IMR-90 (cell line): ENCODE measurements around the gene DCAKD. TPM values are rescaled to one million over a fixed set of nuclear protein-coding genes. Genes with fewer than 3 reads are reported as not detected.

ENCODE experiments used
- ATAC-seq: fragments of 200-7000 bp; cut with Tn5 transposase; 2 replicates; pipeline ENCODE4 v1.9.1; 2020; ENCODE audit warnings: low read depth, mild to moderate bottlenecking, moderate library complexity
- BruUV-seq: library from RNA; stranded (reverse); fragments of 400-500 nt; replicated peaks from 2 replicates; lab custom pipeline; 2021; lab: Mats Ljungman, UMichigan
- CTCF ChIA-PET: fragments of 300-600 bp; formaldehyde crosslinking; extraction: SDS; loops from one replicate; lab custom pipeline; 2021; ENCODE audit warnings: antibody characterized with exemption; lab: Yijun Ruan, JAX
- POLR2A ChIA-PET: fragments of 300-600 bp; sonication (Branson Sonifier 250); formaldehyde crosslinking; loops from one replicate; lab custom pipeline; 2022; ENCODE audit warnings: antibody characterized with exemption; ENCODE audit not compliant: unreplicated experiment; lab: Charles Lee
- DNase-seq: peaks from one replicate; pipeline ENCODE4 v3.0.0; 2013
- H2AFZ ChIP-seq: replicated peaks from 2 replicates; pipeline ENCODE3; 2013; ENCODE audit warnings: low read length, mild to moderate bottlenecking; ENCODE audit not compliant: poor library complexity
- H2AK5ac ChIP-seq: 2 replicates; pipeline ENCODE4 v1.6.1; 2013; ENCODE audit warnings: low read depth, low read length, inconsistent platforms
- H2AK9ac ChIP-seq: replicated peaks from 2 replicates; pipeline ENCODE3; 2013; ENCODE audit warnings: mild to moderate bottlenecking, low read depth, low read length, moderate library complexity; ENCODE audit not compliant: poor library complexity
- H2BK120ac ChIP-seq: 2 replicates; pipeline ENCODE4 v1.6.1; 2013; ENCODE audit warnings: low read depth, low read length, inconsistent platforms
- H2BK15ac ChIP-seq: 3 replicates; pipeline ENCODE4 v1.6.1; 2013; ENCODE audit warnings: low read depth, low read length, inconsistent platforms
- H2BK20ac ChIP-seq: 2 replicates; pipeline ENCODE4 v1.6.1; 2013; ENCODE audit warnings: low read depth, mild to moderate bottlenecking, inconsistent platforms, low read length, moderate library complexity
- H2BK5ac ChIP-seq: 2 replicates; pipeline ENCODE4 v1.6.1; 2013; ENCODE audit warnings: mild to moderate bottlenecking, low read depth, low read length, inconsistent platforms; ENCODE audit not compliant: poor library complexity, severe bottlenecking
- H3K14ac ChIP-seq: replicated peaks from 2 replicates; pipeline ENCODE4 v1.6.1; 2013; ENCODE audit warnings: low read depth, low read length, inconsistent platforms
- H3K18ac ChIP-seq: 2 replicates; pipeline ENCODE4 v1.6.1; 2013; ENCODE audit warnings: low read depth, low read length, control low read depth
- H3K23ac ChIP-seq: 2 replicates; pipeline ENCODE4 v1.6.1; 2013; ENCODE audit warnings: low read depth, low read length, inconsistent platforms
- H3K27ac ChIP-seq: 2 replicates; pipeline ENCODE4 v1.5.1; 2013; ENCODE audit warnings: mild to moderate bottlenecking, control low read depth, low read length; ENCODE audit not compliant: insufficient read depth
- H3K27me3 ChIP-seq: 2 replicates; pipeline ENCODE4 v1.6.1; 2013; ENCODE audit warnings: low read length; ENCODE audit not compliant: control insufficient read depth, insufficient read depth
- H3K36me3 ChIP-seq: 2 replicates; pipeline ENCODE4 v1.6.1; 2013; ENCODE audit warnings: low read length, mixed read lengths; ENCODE audit not compliant: control insufficient read depth, insufficient read depth
- H3K4ac ChIP-seq: 2 replicates; pipeline ENCODE4 v1.6.1; 2013; ENCODE audit warnings: low read depth, low read length, inconsistent platforms
- H3K4me1 ChIP-seq: 2 replicates; pipeline ENCODE4 v1.6.1; 2013; ENCODE audit warnings: low read length, mixed read lengths; ENCODE audit not compliant: control insufficient read depth, insufficient read depth
- H3K4me2 ChIP-seq: 2 replicates; pipeline ENCODE4 v1.6.1; 2013; ENCODE audit warnings: low read depth, mild to moderate bottlenecking, control low read depth, low read length, moderate library complexity
- H3K4me3 ChIP-seq: 2 replicates; pipeline ENCODE4 v1.5.1; 2013; ENCODE audit warnings: low read depth, mild to moderate bottlenecking, control low read depth, low read length, moderate library complexity; ENCODE audit not compliant: insufficient read depth
- H3K56ac ChIP-seq: 2 replicates; pipeline ENCODE4 v1.6.1; 2013; ENCODE audit warnings: low read length, inconsistent platforms; ENCODE audit not compliant: insufficient read depth; ENCODE audit errors: extremely low read depth
- H3K79me1 ChIP-seq, 2 experiments: 2 replicates each; pipeline ENCODE4 v1.6.1; 2013; ENCODE audit warnings: low read length in 2 of 2, inconsistent platforms in 1 of 2, low read depth in 1 of 2
- H3K9ac ChIP-seq: 2 replicates; pipeline ENCODE4 v1.6.1; 2013; ENCODE audit warnings: low read depth, low read length, control low read depth
- H3K9me1 ChIP-seq: 2 replicates; pipeline ENCODE4 v1.6.1; 2013; ENCODE audit warnings: low read length, inconsistent platforms; ENCODE audit not compliant: insufficient read depth
- H3K9me3 ChIP-seq: 2 replicates; pipeline ENCODE4 v1.6.1; 2013; ENCODE audit warnings: low read length; ENCODE audit not compliant: control insufficient read depth, insufficient read depth
- H4K20me1 ChIP-seq: 2 replicates; pipeline ENCODE4 v1.6.1; 2013; ENCODE audit warnings: low read length, inconsistent platforms; ENCODE audit not compliant: insufficient read depth
- H4K5ac ChIP-seq: 2 replicates; pipeline ENCODE4 v1.6.1; 2013; ENCODE audit warnings: mild to moderate bottlenecking, low read depth, low read length, control low read depth
- H4K8ac ChIP-seq, 2 experiments: 2 replicates each; pipeline ENCODE4 v1.6.1; 2013; ENCODE audit warnings: low read depth in 2 of 2, low read length in 2 of 2, control low read depth in 1 of 2, inconsistent platforms in 1 of 2
- H4K91ac ChIP-seq: 2 replicates; pipeline ENCODE4 v1.6.1; 2013; ENCODE audit warnings: low read depth, low read length, inconsistent platforms; ENCODE audit not compliant: insufficient read depth
- FOS ChIP-seq: fragments of 150-350 bp; IDR thresholded peaks from 2 replicates; pipeline ENCODE4 v1.6.1; 2016; ENCODE audit warnings: low read depth, low read length
- MAZ ChIP-seq: IDR thresholded peaks from 2 replicates; pipeline ENCODE4 v1.6.1; 2012; ENCODE audit warnings: low read depth, mild to moderate bottlenecking, low read length, improper control_type of control experiment, moderate library complexity, borderline replicate concordance
- NFE2L2 ChIP-seq: fragments of 150-350 bp; IDR thresholded peaks from 2 replicates; pipeline ENCODE4 v1.6.1; 2016; ENCODE audit warnings: low read depth, mild to moderate bottlenecking, low read length
- RFX5 ChIP-seq: IDR thresholded peaks from 2 replicates; pipeline ENCODE4 v1.8.0; 2012; ENCODE audit warnings: low read depth, mild to moderate bottlenecking, low read length, moderate library complexity
- SMC3 ChIP-seq: fragments of 150-350 bp; IDR thresholded peaks from 2 replicates; pipeline ENCODE4 v1.6.1; 2016; ENCODE audit warnings: low read depth, mild to moderate bottlenecking, antibody characterized with exemption, low read length, moderate library complexity
- WGBS, 2 experiments: methylation state at CpG; one replicate each; pipeline versions ENCODE4 v1.1.5 to v1.1.7; 2013; ENCODE audit warnings: missing lambda C conversion rate in 2 of 2; ENCODE audit not compliant: insufficient read length in 1 of 2; ENCODE audit errors: extremely low coverage in 2 of 2; 5-methylcytosine and 5-hydroxymethylcytosine counted together
- dilution Hi-C: fragments of 300-500 bp; cut with HindIII; formaldehyde crosslinking; loops from one replicate; pipeline ENCODE4 v1.14.3; 2018; ENCODE audit warnings: low sequenced_read_pairs; ENCODE audit not compliant: unreplicated experiment
- in situ Hi-C: fragments of 300-500 bp; cut with MboI; formaldehyde crosslinking; loops from 3 replicates; pipeline ENCODE4 v1.14.3; 2019; ENCODE audit warnings: low sequenced_read_pairs, inconsistent platforms, mixed read lengths
- intact Hi-C: fragments of 100-400 bp; cut with micrococcal nuclease; formaldehyde crosslinking; loops from 2 replicates; pipeline ENCODE4 v1.10.0; 2022
- polyA plus RNA-seq, 3 experiments: library from polyadenylated mRNA; depleted of rRNA; stranded (reverse); fragments of >200 nt; gene quantifications; 2 replicates each; pipeline ENCODE4 v1.2.3, GENCODE V29; 2012; ENCODE audit warnings: low replicate concordance in 1 of 3
- total RNA-seq: library from RNA; depleted of rRNA; stranded (reverse); fragments of >200 nt; gene quantifications from 2 replicates; pipeline ENCODE4 v1.2.3, GENCODE V29; 2012

The DCAKD gene
- total and polyA plus RNA-seq, 2 of the 4 experiments (the other 2 are of a cell fraction) = 31.3 to 47.9 TPM

DNA sequence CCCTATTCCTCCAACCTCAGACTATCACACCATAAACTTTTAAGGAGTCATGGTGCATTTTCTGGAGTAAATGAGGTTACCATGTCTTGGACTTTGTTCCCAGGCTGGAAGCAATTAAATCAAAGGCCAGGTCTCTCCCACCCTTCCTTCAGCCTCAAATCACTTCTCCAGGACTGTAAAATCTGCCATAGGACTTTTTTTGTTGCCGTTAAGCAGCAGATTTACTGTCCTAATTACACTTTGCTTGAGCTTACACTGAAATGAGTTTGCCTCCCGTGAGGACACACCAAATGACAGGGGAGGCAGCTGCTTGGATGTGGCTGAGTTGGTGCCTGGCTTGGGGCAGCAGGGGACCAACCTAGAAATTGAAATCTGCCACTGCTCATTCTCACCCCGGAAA is 14.7 kb downstream of the DCAKD start (continued):
- no peak for TF ChIP-seq SMC3

DNA sequence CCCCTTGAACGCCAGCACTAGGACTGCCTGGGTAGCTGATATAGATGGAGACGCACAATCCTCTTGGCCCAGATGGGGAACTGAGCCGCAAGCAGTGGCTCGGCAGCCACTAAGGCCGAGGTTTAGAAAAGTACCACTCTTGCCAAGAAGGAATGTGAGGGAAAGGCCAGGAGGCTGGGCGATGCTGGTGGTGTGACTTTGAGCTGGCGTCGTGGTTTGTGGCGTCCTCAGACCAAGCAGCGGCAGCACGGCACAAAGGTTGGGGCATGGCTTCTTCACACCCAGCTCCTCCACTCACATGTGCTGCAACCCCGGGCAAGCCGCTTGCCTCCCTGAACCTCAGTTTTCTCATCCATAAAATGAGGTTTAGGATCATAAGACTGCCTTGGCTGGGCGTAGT is 15.6 kb downstream of the DCAKD start:
- intact Hi-C loops = no loop called here
- peaks cover 26% of the 10 kb centered on the region; the same call in 1 of the 2 replicates for H3K36me3 ChIP-seq

More for the DNA sequence above, 15.6 kb downstream of the DCAKD start:
- H3K4me1 ChIP-seq = peaks cover 23% of the 10 kb centered on the region; the same call in 1 of the 2 replicates
- TF ChIP-seq RFX5 (no peak), MAZ (no peak), NFE2L2 (no peak), FOS (no peak)
- H3K9me1 ChIP-seq = peaks cover 18% of the 10 kb centered on the region
- no peaks in the 10 kb centered on the region for H3K27me3 ChIP-seq
- no peak overlapping the region for H3K18ac ChIP-seq
- H3K79me1 ChIP-seq = peaks cover 23 to 53% of the 10 kb centered on the region in 2 experiments
- no peak overlapping the region for H4K5ac ChIP-seq
- 100% methylated on average over 6 of the region's 14 CpGs; no CpG with 5 or more reads in 1 of the 2 experiments for WGBS, 2 experiments
- H2BK5ac ChIP-seq = no peak overlapping the region
- ATAC-seq (no peak), DNase-seq (no peak)
- H4K8ac ChIP-seq = no peak overlapping the region
- CTCF ChIA-PET = interaction anchor here (0.5 kb wide), 1 partner anchor 606 kb away, joined by 3 read pairs; no protein-coding TSS in a partner anchor
- no peak overlapping the region for H3K23ac ChIP-seq
- H2BK120ac ChIP-seq = no peak overlapping the region
- no peak overlapping the region for H2AK5ac ChIP-seq
- H2BK20ac ChIP-seq = no peak overlapping the region
- H2BK15ac ChIP-seq = no peak overlapping the region
- in situ Hi-C loops = no loop called here
- H3K4me3 ChIP-seq = no peak overlapping the region
- BruUV-seq = no TSS peak
- peak overlapping the region; percentile 16 for H2AK9ac ChIP-seq
- no peak overlapping the region for H2AFZ ChIP-seq
- dilution Hi-C loops = no loop called here
- H3K9ac ChIP-seq = no peak overlapping the region
- no peak overlapping the region for H3K4ac ChIP-seq
- no peak overlapping the region for H3K4me2 ChIP-seq
- no peak overlapping the region for H3K14ac ChIP-seq
- H4K91ac ChIP-seq = no peak overlapping the region
- no peak overlapping the region for H3K56ac ChIP-seq
- H3K9me3 ChIP-seq = no peaks in the 10 kb centered on the region
- peaks cover 16% of the 10 kb centered on the region; the same call in 1 of the 2 replicates for H4K20me1 ChIP-seq
- POLR2A ChIA-PET = no interaction called here
- no peak overlapping the region for H3K27ac ChIP-seq
